CD4-positive, alpha-beta T cell treated with Interleukin-4 for 1 hour (primary cell): ENCODE results near the gene RPL32.
"Not testable (repeated sequence)": the region's sequence is repeated elsewhere in the genome, so short reads cannot be mapped to it uniquely, and the experiment has no call there.

Experiments used
- DNase-seq, 2 donors: peaks; one replicate each; pipeline ENCODE4 v3.0.0-alpha.2; 2020 to 2022

The RPL32 gene

DNA sequence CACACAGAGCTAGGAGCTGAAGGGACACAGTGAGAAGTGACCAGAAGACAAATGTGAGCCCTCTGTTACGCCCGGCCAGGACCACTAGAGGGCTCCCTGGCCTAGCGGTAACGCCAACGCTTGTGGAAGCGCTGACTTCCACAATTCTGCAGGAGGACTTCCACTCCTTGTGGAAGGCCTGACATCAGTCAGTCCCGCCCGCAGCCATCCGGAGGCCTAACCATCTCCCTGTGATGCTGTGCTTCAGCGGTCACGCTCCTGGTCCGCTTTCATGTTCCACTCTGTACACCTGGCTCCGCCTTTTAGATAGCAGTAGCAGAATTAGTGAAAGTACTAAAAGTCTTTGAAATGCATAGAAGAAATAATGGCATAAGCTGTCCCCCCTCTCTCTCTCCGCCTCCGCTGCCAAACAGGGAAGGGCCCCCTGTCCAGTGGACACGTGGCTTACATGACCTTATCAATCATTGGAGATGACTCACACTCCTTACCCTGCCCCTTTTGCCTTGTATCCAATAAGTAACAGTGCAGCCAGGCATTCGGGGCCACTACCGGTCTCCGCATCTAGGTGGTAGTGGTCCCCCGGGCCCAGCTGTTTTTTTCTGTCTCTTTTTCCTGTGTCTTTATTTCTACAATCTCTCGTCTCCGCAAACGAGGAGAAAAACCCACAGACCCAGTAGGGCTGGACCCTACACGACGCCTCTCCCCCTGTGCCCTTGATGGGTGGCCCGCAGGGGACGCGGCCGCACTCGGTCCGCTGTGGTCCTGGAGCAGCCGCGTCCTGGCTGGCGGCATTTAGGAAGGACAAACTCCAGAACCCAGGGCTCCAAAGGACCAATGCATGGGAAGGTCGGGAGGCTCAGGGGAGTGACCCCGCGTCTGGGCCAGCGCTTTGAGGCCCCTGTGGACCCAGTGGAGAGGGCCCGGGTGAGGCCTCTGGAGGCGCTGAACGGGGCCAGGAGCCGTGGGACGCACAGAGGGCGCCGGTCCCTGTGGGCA is 27.0 kb upstream of the RPL32 start:
- DNase-seq: peak; percentile 65 to 69

- no peak for DNase-seq
These were observed 25.5 kb upstream of the RPL32 start for GRCh38 chr3:12866836-12867235.

DNA sequence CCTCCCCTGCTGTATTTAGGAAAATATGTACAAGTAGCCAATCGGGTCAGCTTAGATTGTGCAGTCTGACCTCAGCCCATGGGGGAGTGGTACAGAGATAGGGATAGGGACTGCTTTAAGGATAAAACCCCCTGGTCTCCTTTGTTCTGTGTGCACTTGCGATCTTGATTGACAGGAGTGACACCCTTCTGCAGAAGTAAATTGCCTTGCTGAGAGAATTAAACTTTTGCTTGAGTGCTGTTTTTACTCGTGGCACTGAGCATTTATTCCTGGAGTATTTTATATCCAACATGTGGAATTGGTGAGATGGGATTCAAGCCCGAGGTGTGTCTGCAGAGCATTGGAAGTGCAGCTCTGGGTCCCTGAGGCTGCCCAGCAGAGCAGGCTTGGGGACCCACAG is 23.9 kb upstream of the RPL32 start:
- DNase-seq: no peak

DNA sequence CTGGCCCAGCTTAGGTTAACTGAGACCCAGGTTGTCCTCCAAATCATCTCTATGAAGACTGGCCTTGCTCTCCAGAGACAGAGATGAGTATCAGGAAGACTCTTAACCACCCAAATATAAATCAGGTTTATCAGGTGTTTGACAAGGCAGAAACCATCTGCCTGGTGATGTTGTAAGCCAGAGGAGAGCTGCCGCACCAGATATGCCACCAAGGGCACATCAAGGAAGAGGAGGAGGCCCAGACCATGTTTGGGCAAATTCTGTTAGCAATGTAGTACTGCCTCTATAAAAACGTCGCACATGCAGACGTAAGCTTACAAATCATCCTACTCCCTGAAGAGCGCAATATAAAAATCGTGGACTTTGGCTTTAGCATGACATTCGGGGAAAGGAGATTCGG is 21.0 kb upstream of the RPL32 start:
- no peak for DNase-seq

GRCh38 chr3:12861611-12862010 is 20.2 kb upstream of the RPL32 start:
- no peak for DNase-seq

DNA sequence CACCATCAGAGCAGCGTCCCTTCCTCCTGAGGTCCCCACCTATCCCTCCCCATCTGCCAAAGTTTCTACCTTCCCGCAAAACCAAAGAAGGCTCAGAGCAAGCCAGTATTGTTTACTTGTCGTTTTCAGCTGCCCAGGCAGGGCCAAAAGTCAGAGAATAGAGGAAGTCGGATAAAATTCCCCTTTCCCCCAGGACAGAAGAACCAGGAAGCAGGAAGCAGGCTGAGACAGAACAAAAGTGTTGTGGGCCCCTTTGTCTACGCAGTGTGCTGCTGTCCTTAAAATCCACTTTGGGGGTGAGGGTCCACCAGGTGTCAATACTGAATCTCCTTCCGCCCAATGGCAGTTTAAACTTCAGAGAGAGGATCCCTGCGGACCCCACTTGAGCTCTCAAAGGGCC is 18.5 kb upstream of the RPL32 start:
- no peak for DNase-seq

DNA sequence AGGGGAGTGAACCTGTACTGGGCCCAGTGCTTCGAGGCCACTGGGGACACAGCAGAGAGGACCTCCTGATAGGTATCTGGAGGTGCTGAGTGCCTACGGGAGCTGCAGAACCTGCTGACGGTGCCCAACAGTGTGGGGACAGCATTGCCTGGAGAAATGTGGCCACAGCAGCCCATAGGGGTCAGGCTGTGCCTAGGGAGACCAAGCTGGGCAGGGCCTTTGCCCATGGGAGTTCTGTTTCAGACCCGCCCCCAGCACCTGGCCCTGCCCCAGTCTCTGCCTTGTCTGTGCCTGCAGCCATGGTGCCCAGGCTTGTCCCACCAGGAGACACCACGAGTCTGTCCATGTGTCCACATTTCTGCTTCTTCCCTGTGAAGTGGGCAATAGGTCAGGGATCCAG is 15.3 kb upstream of the RPL32 start:
- no peak for DNase-seq

- no peak for DNase-seq
These were observed 13.2 kb upstream of the RPL32 start for GRCh38 chr3:12854565-12854964.

GRCh38 chr3:12853847-12854246 is 12.5 kb upstream of the RPL32 start:
- DNase-seq: not testable (repeated sequence)

GRCh38 chr3:12852201-12852600 is 10.8 kb upstream of the RPL32 start:
- no peak for DNase-seq

GRCh38 chr3:12845811-12846210 is 4.4 kb upstream of the RPL32 start:
- no peak for DNase-seq

DNA sequence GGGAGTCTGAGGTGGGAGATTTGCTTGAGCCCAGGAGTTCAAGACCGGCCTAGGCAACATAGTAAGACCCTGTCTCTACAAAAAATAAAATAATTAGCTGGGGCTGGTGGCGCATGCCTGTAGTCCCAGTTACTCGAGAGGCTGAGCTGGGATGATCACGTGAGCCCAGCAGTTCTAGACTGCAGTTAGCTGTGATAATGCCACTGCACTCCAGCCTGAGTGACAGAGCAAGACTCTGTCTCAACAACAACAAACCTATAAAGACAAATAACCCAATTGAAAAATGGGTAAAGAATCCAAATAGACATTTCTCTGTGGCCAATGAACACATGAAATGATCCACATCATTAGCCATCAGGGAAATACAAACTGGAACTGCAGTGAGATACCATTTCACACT is 1.1 kb upstream of the RPL32 start:
- no peak for DNase-seq

DNA sequence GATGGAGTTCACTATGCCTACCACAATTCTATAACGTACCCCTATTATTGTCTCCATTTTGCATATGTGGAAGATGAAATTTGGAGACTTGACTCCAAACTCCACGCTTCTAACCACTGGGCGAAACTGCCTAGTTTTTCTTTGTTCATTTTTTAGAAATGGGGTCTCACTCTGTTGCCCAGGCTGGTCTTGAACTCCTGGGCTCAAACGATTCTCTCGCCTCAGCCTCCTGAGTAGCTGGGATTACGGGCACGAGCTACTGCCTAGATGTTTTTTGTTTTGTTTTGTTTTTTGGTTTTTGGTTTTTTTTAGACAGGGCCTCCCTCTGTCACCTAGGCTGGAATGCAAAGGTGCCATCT is 584 bp upstream of the RPL32 start:
- DNase-seq: no peak

DNA sequence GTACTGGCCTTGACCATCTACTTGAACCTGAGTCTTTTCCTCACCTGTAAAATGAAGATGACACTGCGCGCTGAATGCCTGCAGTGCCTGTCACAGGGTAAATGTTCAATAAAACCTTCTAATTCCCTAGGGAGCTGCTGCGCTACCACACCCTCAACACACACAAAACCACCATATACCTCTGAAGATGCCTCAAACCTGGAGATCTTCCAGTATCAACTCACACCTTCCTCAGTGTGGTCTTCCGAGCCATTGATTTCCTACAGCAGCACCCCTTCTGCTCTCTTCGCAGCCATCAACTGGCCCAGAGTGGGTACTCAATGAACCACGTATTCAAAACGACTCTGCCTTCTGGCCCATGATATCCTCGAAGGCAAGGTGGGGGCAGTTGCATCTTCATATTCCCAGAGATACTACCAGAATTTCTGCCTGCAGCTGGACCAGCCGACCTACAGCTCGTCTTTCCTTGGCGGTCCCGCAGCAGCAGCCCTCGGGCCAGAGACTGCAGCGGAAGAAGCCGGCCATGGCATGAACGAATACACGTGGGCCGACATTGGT is 695 bp downstream of the RPL32 start:
- no peak for DNase-seq

GRCh38 chr3:12840148-12840547 is 1.2 kb downstream of the RPL32 start:
- DNase-seq: not testable (repeated sequence)

- no peak for DNase-seq
These were observed 2.0 kb downstream of the RPL32 start for GRCh38 chr3:12839156-12839946.

- DNase-seq: no peak
These were observed 3.0 kb downstream of the RPL32 start for GRCh38 chr3:12838179-12838965.

- DNase-seq: no peak
These were observed 3.9 kb downstream of the RPL32 start for GRCh38 chr3:12837295-12837986.

GRCh38 chr3:12835052-12835665 is 6.2 kb downstream of the RPL32 start:
- DNase-seq: no peak

GRCh38 chr3:12833222-12834161 is 7.9 kb downstream of the RPL32 start:
- no peak for DNase-seq
